Liver (tissue), 9 donors: Measurements from ENCODE around the gene ABCA9. TPM values are rescaled to one million over a fixed set of nuclear protein-coding genes. Genes with fewer than 3 reads are reported as not detected.
A peak's percentile ranks its signal among the peaks of the same experiment; 100 is the strongest.

ENCODE experiments used
- DNase-seq: peaks from one replicate; pipeline ENCODE4 v3.0.0-alpha.2; 2017; ENCODE audit warnings: low spot score
- H3K27ac ChIP-seq, 2 donors: one replicate each; pipeline ENCODE4 v1.7.0; 2013; ENCODE audit warnings: inconsistent platforms in 2 of 2, low read length in 2 of 2, control low read depth in 1 of 2, low read depth in 1 of 2, mild to moderate bottlenecking in 1 of 2
- H3K27me3 ChIP-seq, 4 donors: one replicate each; pipeline versions ENCODE4 v1.6.1 to v1.7.0; 2013; ENCODE audit warnings: low read length in 3 of 4, inconsistent platforms in 1 of 4, mild to moderate bottlenecking in 1 of 4, moderate library complexity in 1 of 4; ENCODE audit not compliant: control insufficient read depth in 4 of 4, insufficient read depth in 4 of 4
- H3K36me3 ChIP-seq, 4 donors: one replicate each; pipeline versions ENCODE4 v1.6.1 to v1.7.0; 2013; ENCODE audit warnings: low read length in 3 of 4, mild to moderate bottlenecking in 3 of 4, low read depth in 1 of 4, moderate library complexity in 1 of 4; ENCODE audit not compliant: control insufficient read depth in 4 of 4, insufficient read depth in 3 of 4
- H3K4me1 ChIP-seq, 4 donors: one replicate each; pipeline versions ENCODE4 v1.6.1 to v1.7.0; 2013; ENCODE audit warnings: low read length in 3 of 4, mild to moderate bottlenecking in 3 of 4, moderate library complexity in 1 of 4; ENCODE audit not compliant: control insufficient read depth in 4 of 4, insufficient read depth in 4 of 4
- H3K4me3 ChIP-seq, 3 donors: one replicate each; pipeline versions ENCODE4 v1.6.1 to v1.7.0; 2013; ENCODE audit warnings: low read length in 3 of 3, control low read depth in 1 of 3, low read depth in 1 of 3, mild to moderate bottlenecking in 1 of 3
- H3K9ac ChIP-seq, 2 donors: one replicate each; pipeline ENCODE4 v1.7.0; 2013; ENCODE audit warnings: low read length in 2 of 2, mild to moderate bottlenecking in 2 of 2, moderate library complexity in 2 of 2, control low read depth in 1 of 2, low read depth in 1 of 2
- H3K9me3 ChIP-seq, 4 donors: one replicate each; pipeline versions ENCODE4 v1.6.1 to v1.7.0; 2013; ENCODE audit warnings: low read length in 3 of 4; ENCODE audit not compliant: control insufficient read depth in 4 of 4
- CTCF ChIP-seq: fragments of 150-350 bp; IDR thresholded peaks from 2 replicates; pipeline ENCODE4 v1.5.1; 2017; ENCODE audit warnings: improper control_type of control experiment, low read depth, low read length; ENCODE audit not compliant: missing input control
- EGR1 ChIP-seq, 2 donors: IDR thresholded peaks; 2 replicates each; pipeline ENCODE4 v1.6.1; 2016 to 2018; ENCODE audit warnings: antibody characterized with exemption in 2 of 2, low read depth in 2 of 2
- FOXA1 ChIP-seq: IDR thresholded peaks from 2 replicates; pipeline ENCODE4 v1.6.1; 2016; ENCODE audit warnings: antibody characterized with exemption
- FOXA2 ChIP-seq: IDR thresholded peaks from 2 replicates; pipeline ENCODE4 v1.6.1; 2016; ENCODE audit warnings: antibody characterized with exemption
- HNF4A ChIP-seq, 2 donors: conservative IDR thresholded peaks; 2 replicates each; pipeline ENCODE4 v1.6.1; 2016; ENCODE audit warnings: antibody characterized with exemption in 2 of 2, mild to moderate bottlenecking in 2 of 2
- HNF4G ChIP-seq: IDR thresholded peaks from 2 replicates; pipeline ENCODE4 v1.6.1; 2016; ENCODE audit warnings: antibody characterized with exemption
- NR2F2 ChIP-seq: IDR thresholded peaks from 2 replicates; pipeline ENCODE4 v1.6.1; 2016; ENCODE audit warnings: antibody characterized with exemption
- RAD21 ChIP-seq, 2 donors: IDR thresholded peaks; 2 replicates each; pipeline ENCODE4 v1.6.1; 2016; ENCODE audit warnings: antibody characterized with exemption in 2 of 2, mild to moderate bottlenecking in 2 of 2
- SP1 ChIP-seq: IDR thresholded peaks from 2 replicates; pipeline ENCODE4 v1.6.1; 2018; ENCODE audit warnings: antibody characterized with exemption, mild to moderate bottlenecking
- TAF1 ChIP-seq: conservative IDR thresholded peaks from 2 replicates; pipeline ENCODE4 v1.6.1; 2016; ENCODE audit warnings: antibody characterized with exemption, mild to moderate bottlenecking
- YY1 ChIP-seq: IDR thresholded peaks from 2 replicates; pipeline ENCODE4 v1.6.1; 2016; ENCODE audit warnings: antibody characterized with exemption, mild to moderate bottlenecking
- WGBS: extraction: QIAGEN DNeasy Blood & Tissue Kit; methylation state at CpG from one replicate; pipeline ENCODE4 v1.1.7; 2013; 5-methylcytosine and 5-hydroxymethylcytosine counted together
- polyA plus RNA-seq, 2 donors: library from polyadenylated mRNA; stranded (reverse) in 1 of 2; unstranded in 1 of 2; fragments of 200-250 nt in 1 of 2; fragments of >200 nt in 1 of 2; fragmentation: Nextera tagmentation in 1 of 2; extraction: Ambion mirVana in 1 of 2; gene quantifications; one replicate each; pipeline versions ENCODE4 v1.2.1 to v1.2.3, GENCODE V29; 2013 to 2015
- total RNA-seq, 2 donors: library from RNA; depleted of rRNA; stranded (reverse); fragments of >200 nt; gene quantifications; one replicate each; pipeline ENCODE4 v1.2.3, GENCODE V29; 2014
- TF ChIP-seq, protein P1 (sequence below): IDR thresholded peaks from 2 replicates; pipeline ENCODE4 v1.6.1; 2016; ENCODE audit warnings: antibody characterized with exemption, mild to moderate bottlenecking
- TF ChIP-seq, protein P2 (sequence below): IDR thresholded peaks from 2 replicates; pipeline ENCODE4 v1.6.1; 2016; ENCODE audit warnings: antibody characterized with exemption
- donor health status: healthy.
- donor health status: healthy.
- donor health status: healthy.
- donor health status: healthy.
- donor health status: healthy.

ABCA9 gene
- total and polyA plus RNA-seq, 4 donors = 1.4 to 18.9 (median 5.9) TPM

DNA sequence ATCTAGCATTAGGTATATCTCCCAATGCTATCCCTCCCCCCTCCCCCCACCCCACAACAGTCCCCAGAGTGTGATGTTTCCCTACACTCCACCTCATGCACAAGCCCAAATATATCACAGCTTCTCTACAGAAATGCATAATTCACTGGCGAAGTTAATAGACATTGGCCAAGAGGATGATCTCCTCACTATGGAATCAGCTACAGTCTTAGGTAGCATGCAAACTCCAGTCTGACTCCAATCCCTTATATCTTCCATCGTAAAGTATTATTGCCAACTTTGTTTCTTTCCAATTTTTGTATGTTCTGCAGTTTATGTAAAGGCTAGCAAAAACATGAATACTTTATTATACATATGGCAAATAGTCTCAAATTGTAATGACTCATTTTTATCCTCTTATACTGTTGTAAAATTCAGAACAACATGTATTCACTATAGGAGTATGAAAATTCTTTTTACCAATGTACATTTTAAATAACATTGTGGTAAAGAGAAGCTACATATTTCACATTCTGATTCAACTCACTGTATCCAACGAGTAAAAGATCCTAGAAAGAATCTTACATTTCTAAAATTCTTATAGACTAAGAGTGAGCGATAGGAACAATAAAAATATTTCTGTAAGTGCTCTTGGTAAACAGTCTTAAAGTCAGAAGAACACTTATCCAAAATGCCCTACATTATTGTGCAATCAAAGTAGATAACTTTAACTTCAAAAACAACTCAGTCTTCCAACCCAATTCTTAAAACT is 106.4 kb downstream of the ABCA9 start:
- Histone ChIP-seq H3K36me3 (no peaks in the 10 kb centered on the region), H3K4me3 (peak overlapping the region; percentile 44 to 77 (median 61)), H3K9me3 (no peaks in the 10 kb centered on the region), H3K9ac (peak overlapping the region; percentile 75 to 84), H3K4me1 (peaks cover 0 to 22% (median 3%) of the 10 kb centered on the region in 4 donors), H3K27ac (peak overlapping the region; percentile 69 to 77), H3K27me3 (no peaks in the 10 kb centered on the region)
- DNase-seq = no peak
- TF ChIP-seq RAD21 (IDR thresholded peaks at IDR 0.05) = no peak
- TF ChIP-seq TAF1 = no peak
- TF ChIP-seq, protein P1, sequence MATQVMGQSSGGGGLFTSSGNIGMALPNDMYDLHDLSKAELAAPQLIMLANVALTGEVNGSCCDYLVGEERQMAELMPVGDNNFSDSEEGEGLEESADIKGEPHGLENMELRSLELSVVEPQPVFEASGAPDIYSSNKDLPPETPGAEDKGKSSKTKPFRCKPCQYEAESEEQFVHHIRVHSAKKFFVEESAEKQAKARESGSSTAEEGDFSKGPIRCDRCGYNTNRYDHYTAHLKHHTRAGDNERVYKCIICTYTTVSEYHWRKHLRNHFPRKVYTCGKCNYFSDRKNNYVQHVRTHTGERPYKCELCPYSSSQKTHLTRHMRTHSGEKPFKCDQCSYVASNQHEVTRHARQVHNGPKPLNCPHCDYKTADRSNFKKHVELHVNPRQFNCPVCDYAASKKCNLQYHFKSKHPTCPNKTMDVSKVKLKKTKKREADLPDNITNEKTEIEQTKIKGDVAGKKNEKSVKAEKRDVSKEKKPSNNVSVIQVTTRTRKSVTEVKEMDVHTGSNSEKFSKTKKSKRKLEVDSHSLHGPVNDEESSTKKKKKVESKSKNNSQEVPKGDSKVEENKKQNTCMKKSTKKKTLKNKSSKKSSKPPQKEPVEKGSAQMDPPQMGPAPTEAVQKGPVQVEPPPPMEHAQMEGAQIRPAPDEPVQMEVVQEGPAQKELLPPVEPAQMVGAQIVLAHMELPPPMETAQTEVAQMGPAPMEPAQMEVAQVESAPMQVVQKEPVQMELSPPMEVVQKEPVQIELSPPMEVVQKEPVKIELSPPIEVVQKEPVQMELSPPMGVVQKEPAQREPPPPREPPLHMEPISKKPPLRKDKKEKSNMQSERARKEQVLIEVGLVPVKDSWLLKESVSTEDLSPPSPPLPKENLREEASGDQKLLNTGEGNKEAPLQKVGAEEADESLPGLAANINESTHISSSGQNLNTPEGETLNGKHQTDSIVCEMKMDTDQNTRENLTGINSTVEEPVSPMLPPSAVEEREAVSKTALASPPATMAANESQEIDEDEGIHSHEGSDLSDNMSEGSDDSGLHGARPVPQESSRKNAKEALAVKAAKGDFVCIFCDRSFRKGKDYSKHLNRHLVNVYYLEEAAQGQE = no peak
- TF ChIP-seq SP1 = no peak
- TF ChIP-seq FOXA2 = no peak
- no peak for TF ChIP-seq HNF4A (conservative IDR thresholded peaks at IDR 0.05)
- TF ChIP-seq CTCF = no peak
- no peak for TF ChIP-seq FOXA1
- TF ChIP-seq, protein P2, sequence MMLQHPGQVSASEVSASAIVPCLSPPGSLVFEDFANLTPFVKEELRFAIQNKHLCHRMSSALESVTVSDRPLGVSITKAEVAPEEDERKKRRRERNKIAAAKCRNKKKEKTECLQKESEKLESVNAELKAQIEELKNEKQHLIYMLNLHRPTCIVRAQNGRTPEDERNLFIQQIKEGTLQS = no peak
- TF ChIP-seq NR2F2 = no peak
- TF ChIP-seq HNF4G = no peak
- TF ChIP-seq EGR1 (IDR thresholded peaks at IDR 0.05; ENCODE audit: low read depth in 2 of 2) = no peak
- 26% methylated on average over 4 of the region's 4 CpGs for WGBS

DNA sequence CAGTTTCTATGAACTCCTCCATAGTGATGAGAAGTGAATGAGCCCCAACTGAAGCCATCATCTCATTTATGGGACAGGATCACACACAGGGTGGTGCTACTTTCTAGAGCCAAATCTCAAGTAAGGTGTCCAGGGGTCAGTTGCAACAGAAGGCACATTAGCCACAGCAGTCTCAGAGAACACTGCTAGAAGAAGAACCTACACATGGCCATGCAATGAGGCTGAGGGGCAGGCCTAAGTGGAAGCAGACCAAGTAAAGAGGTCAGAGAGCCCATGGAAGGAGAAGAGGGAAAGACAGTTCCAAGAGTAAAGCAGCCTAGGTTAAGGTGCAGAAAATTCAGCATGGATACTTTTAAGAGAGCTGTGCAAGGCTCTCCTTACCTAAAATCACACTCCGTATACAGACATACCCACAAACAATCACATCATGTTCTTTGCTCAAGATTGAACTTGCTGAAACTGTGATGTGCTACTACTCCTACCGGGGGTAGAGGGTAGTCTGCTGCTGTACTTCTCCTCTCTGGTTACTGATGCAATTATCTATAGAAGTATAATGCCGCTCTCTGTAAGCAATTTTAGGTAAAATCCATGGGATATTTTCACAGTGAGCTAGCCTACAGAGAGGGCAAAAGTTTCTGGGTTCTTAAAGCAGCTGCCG is 107.3 kb downstream of the ABCA9 start:
- TF ChIP-seq YY1 (peak; percentile 17), NR2F2 (no peak), RAD21 (IDR thresholded peaks at IDR 0.05) (peak; percentile 11 to 42)
- TF ChIP-seq, protein P2 = no peak
- 48% methylated on average over 4 of the region's 4 CpGs for WGBS
- H3K27ac ChIP-seq = peak overlapping the region; percentile 69 to 77
- no peak for DNase-seq
- H3K4me3 ChIP-seq = peak overlapping the region; percentile 44 to 61 (median 53)
- H3K4me1 ChIP-seq = peaks cover 0 to 27% (median 5%) of the 10 kb centered on the region in 4 donors
- no peaks in the 10 kb centered on the region for H3K9me3 ChIP-seq
- H3K9ac ChIP-seq = peak overlapping the region; percentile 75 to 81
- H3K27me3 ChIP-seq = no peaks in the 10 kb centered on the region
- no peaks in the 10 kb centered on the region for H3K36me3 ChIP-seq
